DND-41 (cell line): ENCODE data around the gene PDCD6IP.

Source experiments
- EZH2 ChIP-seq: IDR thresholded peaks from 3 replicates; pipeline ENCODE4 v1.6.1; 2012; ENCODE audit warnings: borderline replicate concordance, low read depth, mild to moderate bottlenecking, moderate library complexity, low read length, inconsistent platforms; ENCODE audit not compliant: severe bottlenecking
- TF ChIP-seq, protein P1 (sequence below): IDR thresholded peaks from 2 replicates; pipeline ENCODE4 v1.5.1; 2012; ENCODE audit warnings: borderline replicate concordance, low read length, moderate library complexity, mild to moderate bottlenecking; ENCODE audit not compliant: poor library complexity, severe bottlenecking; ENCODE audit errors: extremely low read depth

DNA sequence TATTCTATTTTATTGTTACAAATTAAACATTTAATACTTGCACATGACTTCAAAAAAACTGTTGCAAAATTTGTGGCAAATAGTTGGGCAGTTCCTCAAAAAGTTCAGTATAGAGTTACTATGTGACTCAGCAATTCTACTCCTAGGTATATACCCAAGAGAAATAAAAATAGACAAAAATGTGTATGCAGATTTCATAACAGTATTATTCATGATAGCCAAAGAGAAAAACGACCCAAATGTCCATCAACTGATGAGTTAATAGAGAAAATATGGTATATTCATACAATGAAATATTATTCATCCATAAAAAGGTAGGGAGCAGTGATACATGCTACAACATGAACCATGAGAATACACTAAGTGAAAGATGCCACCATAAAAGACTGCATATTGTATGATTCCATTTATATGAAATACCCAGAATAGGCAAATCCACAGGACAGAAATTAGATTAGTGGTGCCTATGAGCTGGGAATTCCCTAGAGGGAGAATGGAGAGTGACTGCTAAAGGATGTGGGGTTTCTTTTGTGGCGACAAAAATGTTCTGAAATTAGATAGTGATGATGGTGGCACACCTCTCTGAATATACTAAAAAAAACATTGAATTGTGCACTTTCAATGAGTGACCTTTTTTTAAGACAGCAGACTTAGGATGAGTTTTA lies 48.8 kb upstream of the PDCD6IP start:
- TF ChIP-seq, protein P1, sequence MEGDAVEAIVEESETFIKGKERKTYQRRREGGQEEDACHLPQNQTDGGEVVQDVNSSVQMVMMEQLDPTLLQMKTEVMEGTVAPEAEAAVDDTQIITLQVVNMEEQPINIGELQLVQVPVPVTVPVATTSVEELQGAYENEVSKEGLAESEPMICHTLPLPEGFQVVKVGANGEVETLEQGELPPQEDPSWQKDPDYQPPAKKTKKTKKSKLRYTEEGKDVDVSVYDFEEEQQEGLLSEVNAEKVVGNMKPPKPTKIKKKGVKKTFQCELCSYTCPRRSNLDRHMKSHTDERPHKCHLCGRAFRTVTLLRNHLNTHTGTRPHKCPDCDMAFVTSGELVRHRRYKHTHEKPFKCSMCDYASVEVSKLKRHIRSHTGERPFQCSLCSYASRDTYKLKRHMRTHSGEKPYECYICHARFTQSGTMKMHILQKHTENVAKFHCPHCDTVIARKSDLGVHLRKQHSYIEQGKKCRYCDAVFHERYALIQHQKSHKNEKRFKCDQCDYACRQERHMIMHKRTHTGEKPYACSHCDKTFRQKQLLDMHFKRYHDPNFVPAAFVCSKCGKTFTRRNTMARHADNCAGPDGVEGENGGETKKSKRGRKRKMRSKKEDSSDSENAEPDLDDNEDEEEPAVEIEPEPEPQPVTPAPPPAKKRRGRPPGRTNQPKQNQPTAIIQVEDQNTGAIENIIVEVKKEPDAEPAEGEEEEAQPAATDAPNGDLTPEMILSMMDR, result no peak
- TF ChIP-seq EZH2, result no peak
